MM.1S (cell line): ENCODE measurements around the gene NEUROD4.

Source experiments
- CTCF ChIP-seq: fragments of 300-600 bp; sonication (generic); IDR thresholded peaks from 2 replicates; pipeline ENCODE4 v1.5.1; 2016; ENCODE audit warnings: antibody characterized with exemption, low read length, mixed read lengths
- EZH2 ChIP-seq: fragments of 300-600 bp; sonication (generic); optimal IDR thresholded peaks from 2 replicates; pipeline ENCODE3; 2017; ENCODE audit warnings: low read depth, mild to moderate bottlenecking, antibody characterized with exemption, low read length, mixed read lengths

- TF ChIP-seq CTCF = no peak
- no peak for TF ChIP-seq EZH2
These were observed 39.0 kb downstream of the NEUROD4 start for GRCh38 chr12:55058776-55059175.
